GM19351 (cell line): ENCODE data around the gene XPO6.
"Not testable (repeated sequence)": the region's sequence is repeated elsewhere in the genome, so short reads cannot be mapped to it uniquely, and the experiment has no call there.

ENCODE experiments used
- ATAC-seq: cut with Tn5 transposase; IDR thresholded peaks from one replicate; pipeline ENCODE4 v1.9.1; 2021; ENCODE audit warnings: mild to moderate bottlenecking, moderate library complexity; ENCODE audit not compliant: unreplicated experiment

Gene XPO6

GRCh38 chr16:28118637-28119036, 93.1 kb downstream of the XPO6 start:
- no peak for ATAC-seq

GRCh38 chr16:28117168-28117565, 94.6 kb downstream of the XPO6 start:
- no peak for ATAC-seq

- ATAC-seq: not testable (repeated sequence)
Measured at GRCh38 chr16:28115866-28116265, 95.9 kb downstream of the XPO6 start.

- ATAC-seq: no peak
Measured at GRCh38 chr16:28112908-28113307, 98.9 kb downstream of the XPO6 start.

- no peak for ATAC-seq
Measured at GRCh38 chr16:28110977-28111376, 100.8 kb downstream of the XPO6 start.

- no peak for ATAC-seq
Measured at GRCh38 chr16:28110479-28110878, 101.3 kb downstream of the XPO6 start.

- no peak for ATAC-seq
Measured at GRCh38 chr16:28110074-28110473, 101.7 kb downstream of the XPO6 start.

GRCh38 chr16:28108590-28109247, 103.0 kb downstream of the XPO6 start:
- no peak for ATAC-seq

GRCh38 chr16:28107232-28107631, 104.5 kb downstream of the XPO6 start:
- no peak for ATAC-seq

GRCh38 chr16:28106467-28107215, 105.1 kb downstream of the XPO6 start:
- no peak for ATAC-seq

- ATAC-seq: no peak
Measured at GRCh38 chr16:28105954-28106353, 105.8 kb downstream of the XPO6 start.

- ATAC-seq: no peak
Measured at GRCh38 chr16:28105297-28105696, 106.5 kb downstream of the XPO6 start.

- no peak for ATAC-seq
Measured at GRCh38 chr16:28104404-28104803, 107.4 kb downstream of the XPO6 start.

- no peak for ATAC-seq
Measured at GRCh38 chr16:28103516-28104170, 108.1 kb downstream of the XPO6 start.

- ATAC-seq: no peak
Measured at GRCh38 chr16:28101533-28101890, 110.3 kb downstream of the XPO6 start.

GRCh38 chr16:28100810-28101532, 110.8 kb downstream of the XPO6 start:
- ATAC-seq: no peak

GRCh38 chr16:28098959-28099945, 112.5 kb downstream of the XPO6 start:
- ATAC-seq: no peak

- no peak for ATAC-seq
Measured at GRCh38 chr16:28098171-28098958, 113.4 kb downstream of the XPO6 start.
